Spleen (tissue), 11 donors: ENCODE measurements around the gene ARG1. TPM values are rescaled to one million over a fixed set of nuclear protein-coding genes. Genes with fewer than 3 reads are reported as not detected.
"Not testable (repeated sequence)": the region's sequence is repeated elsewhere in the genome, so short reads cannot be mapped to it uniquely, and the experiment has no call there.

ENCODE experiments used
- DNase-seq: peaks from one replicate; pipeline ENCODE4 v3.0.0-alpha.2; 2020
- H3K27ac ChIP-seq, 8 donors: fragments of 200-600 bp; sonication (generic) in 7 of 8; 1 replicate in 4 of 8; 2 replicates in 4 of 8; pipeline versions ENCODE4 v1.5.0 to v1.8.0; 2016 to 2021; ENCODE audit warnings: inconsistent platforms in 4 of 8, mild to moderate bottlenecking in 4 of 8, moderate library complexity in 1 of 8
- H3K27me3 ChIP-seq, 7 donors: fragments of 200-600 bp; sonication (generic) in 6 of 7; replicated peaks in 1 of 7; 1 replicate in 4 of 7; 2 replicates in 3 of 7; pipeline versions ENCODE4 v1.5.0 to v1.8.0; 2016 to 2021; ENCODE audit warnings: inconsistent platforms in 3 of 7, mild to moderate bottlenecking in 1 of 7
- H3K36me3 ChIP-seq, 6 donors: fragments of 200-600 bp; sonication (generic) in 5 of 6; 1 replicate in 4 of 6; 2 replicates in 2 of 6; pipeline versions ENCODE4 v1.5.0 to v1.8.0; 2016 to 2021; ENCODE audit warnings: inconsistent platforms in 2 of 6
- H3K4me1 ChIP-seq, 6 donors: fragments of 200-600 bp; sonication (generic) in 5 of 6; 1 replicate in 3 of 6; 2 replicates in 3 of 6; pipeline versions ENCODE4 v1.5.0 to v1.8.0; 2016 to 2021; ENCODE audit warnings: inconsistent platforms in 3 of 6
- H3K4me3 ChIP-seq, 8 donors: fragments of 200-600 bp; sonication (generic) in 7 of 8; 1 replicate in 4 of 8; 2 replicates in 4 of 8; pipeline versions ENCODE4 v1.5.0 to v1.8.0; 2016 to 2021; ENCODE audit warnings: inconsistent platforms in 4 of 8, mild to moderate bottlenecking in 4 of 8, moderate library complexity in 2 of 8
- H3K9me3 ChIP-seq, 8 donors: fragments of 200-600 bp; sonication (generic) in 7 of 8; 1 replicate in 4 of 8; 2 replicates in 4 of 8; pipeline versions ENCODE4 v1.5.0 to v1.8.0; 2016 to 2021; ENCODE audit warnings: inconsistent platforms in 4 of 8
- CTCF ChIP-seq, 11 experiments: fragments of 200-600 bp in 7 of 11; fragments of 450-650 bp in 4 of 11; sonication (generic) in 4 of 11; IDR thresholded peaks in 8 of 11; conservative IDR thresholded peaks in 3 of 11; 1 replicate in 7 of 11; 2 replicates in 4 of 11; pipeline versions ENCODE4 v1.4.0 to v1.8.0; 2016 to 2021; ENCODE audit warnings: antibody characterized with exemption in 11 of 11, inconsistent platforms in 4 of 11, mild to moderate bottlenecking in 1 of 11
- POLR2A ChIP-seq, 3 donors: fragments of 450-650 bp; IDR thresholded peaks; one replicate each; pipeline ENCODE4 v1.5.1; 2017; ENCODE audit warnings: antibody characterized with exemption in 3 of 3, mild to moderate bottlenecking in 1 of 3
- POLR2AphosphoS5 ChIP-seq, 3 donors: sonication (generic); formaldehyde crosslinking; IDR thresholded peaks; one replicate each; pipeline ENCODE4 v1.5.1; 2017; ENCODE audit warnings: antibody characterized with exemption in 3 of 3
- WGBS, 5 donors: extraction: QIAGEN DNeasy Blood & Tissue Kit in 3 of 5; methylation state at CpG; one replicate each; pipeline versions ENCODE4 v1.1.5 to v1.1.7; 2013 to 2018; 5-methylcytosine and 5-hydroxymethylcytosine counted together
- intact Hi-C: fragments of 100-400 bp; cut with DNase I; formaldehyde crosslinking; loops from one replicate; pipeline ENCODE4 v1.15.0; 2023; ENCODE audit warnings: low total_unique reads
- polyA plus RNA-seq, 3 donors: library from polyadenylated mRNA; stranded (reverse); fragments of 200-250 nt; gene quantifications; one replicate each; pipeline ENCODE4 v1.2.1, GENCODE V29; 2013
- total RNA-seq, 7 donors: library from RNA; depleted of rRNA in 3 of 7; stranded (reverse); fragments of >200 nt in 3 of 7; fragmentation: NEBNext Ultra II Directional in 4 of 7; extraction: Animal tissue kit (Norgen Biotek cat#: 25700) in 4 of 7; gene quantifications; one replicate each; pipeline versions ENCODE4 v1.1.0 to v1.2.1, GENCODE V29; 2016 to 2021
- donor health status: healthy with polysubstance abuse.
- donor health status: DM: no; HTN: no; CAD: no; lungs with moderate emphysema.
- donor health status: DM: no; HTN: no; CAD: no.
- donor health status: Bipolar disorder and iron deficiency.
- donor health status: healthy.
- donor health status: DM: no; HTN: no; CAD: no.
- donor health status: DM: yes; HTN: yes; CAD: no.

The ARG1 gene
- total and polyA plus RNA-seq, 10 donors = 2.7 to 67.4 (median 18.5) TPM

- Histone ChIP-seq H3K27me3 (no peaks in the 10 kb centered on the region), H3K4me3 (no peak overlapping the region), H3K4me1 (peaks cover 0 to 9% (median 0%) of the 10 kb centered on the region in 6 donors), H3K36me3 (no peaks in the 10 kb centered on the region), H3K9me3 (no peaks in the 10 kb centered on the region), H3K27ac (no peak overlapping the region)
- 58 to 69% (median 66%) methylated on average over 3 of the region's 3 CpGs for WGBS, 5 donors
- TF ChIP-seq POLR2AphosphoS5 (IDR thresholded peaks at IDR 0.05) (no peak), POLR2A (IDR thresholded peaks at IDR 0.05) (no peak), CTCF (IDR thresholded peaks at IDR 0.05 in 8 of 11, conservative IDR thresholded peaks at IDR 0.05 in 3 of 11) (no peak)
- no peak for DNase-seq
- intact Hi-C loops = loop anchor here (5.0 to 10.0 kb wide), 2 partner anchors 358 to 645 kb away; no protein-coding TSS in a partner anchor
Observed at GRCh38 chr6:131532580-131533039, 40.4 kb upstream of the ARG1 start.

- H3K9me3 ChIP-seq, H3K27ac ChIP-seq, H3K4me1 ChIP-seq, H3K4me3 ChIP-seq, DNase-seq, H3K27me3 ChIP-seq, H3K36me3 ChIP-seq: not testable (repeated sequence)
- intact Hi-C loops = loop anchor here (10.0 kb wide), 1 partner anchor 364 kb away; no protein-coding TSS in a partner anchor
- 62 to 90% (median 81%) methylated on average over 4 of the region's 4 CpGs for WGBS, 5 donors
Observed at GRCh38 chr6:131538615-131539014, 34.4 kb upstream of the ARG1 start.

- Histone ChIP-seq H3K27me3 (no peaks in the 10 kb centered on the region), H3K36me3 (no peaks in the 10 kb centered on the region), H3K9me3 (no peaks in the 10 kb centered on the region), H3K4me3 (no peak overlapping the region), H3K4me1 (no peaks in the 10 kb centered on the region), H3K27ac (no peak overlapping the region)
- TF ChIP-seq CTCF (IDR thresholded peaks at IDR 0.05 in 8 of 11, conservative IDR thresholded peaks at IDR 0.05 in 3 of 11) = no peak
- no peak for TF ChIP-seq POLR2AphosphoS5 (IDR thresholded peaks at IDR 0.05)
- no peak for TF ChIP-seq POLR2A (IDR thresholded peaks at IDR 0.05)
- intact Hi-C loops = no loop called here
- WGBS, 5 donors = 61 to 95% (median 88%) methylated on average over 2 of the region's 2 CpGs
- DNase-seq = no peak
Observed at GRCh38 chr6:131545317-131545716, 27.7 kb upstream of the ARG1 start.

GRCh38 chr6:131547488-131547887 is 25.5 kb upstream of the ARG1 start:
- Histone ChIP-seq H3K4me1 (no peaks in the 10 kb centered on the region), H3K27ac (no peak overlapping the region), H3K36me3 (no peaks in the 10 kb centered on the region), H3K27me3 (no peaks in the 10 kb centered on the region), H3K9me3 (no peaks in the 10 kb centered on the region), H3K4me3 (no peak overlapping the region)
- TF ChIP-seq CTCF (IDR thresholded peaks at IDR 0.05 in 8 of 11, conservative IDR thresholded peaks at IDR 0.05 in 3 of 11) (no peak), POLR2AphosphoS5 (IDR thresholded peaks at IDR 0.05) (no peak), POLR2A (IDR thresholded peaks at IDR 0.05) (no peak)
- WGBS, 5 donors = 69 to 83% (median 81%) methylated on average over 6 of the region's 6 CpGs
- DNase-seq = no peak
- intact Hi-C loops = no loop called here

GRCh38 chr6:131548441-131548840 is 24.6 kb upstream of the ARG1 start:
- no peak for TF ChIP-seq POLR2AphosphoS5 (IDR thresholded peaks at IDR 0.05)
- no peak for TF ChIP-seq POLR2A (IDR thresholded peaks at IDR 0.05)
- TF ChIP-seq CTCF (IDR thresholded peaks at IDR 0.05 in 8 of 11, conservative IDR thresholded peaks at IDR 0.05 in 3 of 11) = no peak

More at GRCh38 chr6:131548441-131548840, 24.6 kb upstream of the ARG1 start:
- 79 to 92% (median 85%) methylated on average over 1 of the region's 1 CpG for WGBS, 5 donors
- no peaks in the 10 kb centered on the region for H3K27me3 ChIP-seq
- H3K4me1 ChIP-seq = no peaks in the 10 kb centered on the region
- intact Hi-C loops = no loop called here
- no peak overlapping the region for H3K27ac ChIP-seq
- H3K4me3 ChIP-seq = no peak overlapping the region
- no peak for DNase-seq
- no peaks in the 10 kb centered on the region for H3K36me3 ChIP-seq
- H3K9me3 ChIP-seq = no peaks in the 10 kb centered on the region
